OCI-LY3 (cell line): ENCODE data around the gene DTX4.
A peak's percentile ranks its signal among the peaks of the same experiment; 100 is the strongest.

Source experiments
- H2AFZ ChIP-seq: fragments of 200-600, 300-600 bp; shearing (Covaris generic); 2 replicates; pipeline ENCODE4 v1.6.0; 2014; ENCODE audit warnings: antibody characterized with exemption, low read depth, low read length
- H3K27ac ChIP-seq: fragments of 200-600, 300-600 bp; sonication (generic); 2 replicates; pipeline ENCODE4 v1.5.1; 2014; ENCODE audit warnings: mild to moderate bottlenecking, low read length, moderate library complexity, mixed read lengths
- H3K27me3 ChIP-seq: fragments of 200-600, 300-600 bp; sonication (generic); 2 replicates; pipeline ENCODE4 v1.6.1; 2014; ENCODE audit warnings: low read depth, low read length, mixed read lengths
- H3K36me3 ChIP-seq: fragments of 200-600, 300-600 bp; sonication (generic); replicated peaks from 2 replicates; pipeline ENCODE3; 2014; ENCODE audit warnings: low read depth, low read length, mixed read lengths
- H3K4me1 ChIP-seq: fragments of 300-600, 200-600 bp; sonication (generic); 2 replicates; pipeline ENCODE4 v1.6.1; 2014; ENCODE audit warnings: low read length, mixed read lengths
- H3K4me2 ChIP-seq: fragments of 200-600, 300-600 bp; sonication (generic); 2 replicates; pipeline ENCODE4 v1.6.1; 2014; ENCODE audit warnings: low read length, mixed read lengths
- H3K4me3 ChIP-seq: fragments of 300-600, 200-600 bp; sonication (generic); 2 replicates; pipeline ENCODE4 v1.5.1; 2014; ENCODE audit warnings: antibody characterized with exemption, mild to moderate bottlenecking, low read length, moderate library complexity
- H3K79me2 ChIP-seq: fragments of 300-600, 200-600 bp; shearing (Covaris generic); 2 replicates; pipeline ENCODE4 v1.6.1; 2014; ENCODE audit warnings: mild to moderate bottlenecking, low read length, mixed read lengths
- H3K9ac ChIP-seq: fragments of 300-600, 200-600 bp; shearing (Covaris generic); 2 replicates; pipeline ENCODE4 v1.6.0; 2014; ENCODE audit warnings: mild to moderate bottlenecking, low read length, moderate library complexity
- H3K9me3 ChIP-seq: fragments of 200-600, 300-600 bp; shearing (Covaris generic); 2 replicates; pipeline ENCODE4 v1.6.1; 2014; ENCODE audit warnings: low read length, mixed read lengths; ENCODE audit not compliant: insufficient read depth
- H4K20me1 ChIP-seq: fragments of 200-600, 300-600 bp; sonication (generic); 2 replicates; pipeline ENCODE4 v1.6.1; 2016; ENCODE audit warnings: low read length, mixed read lengths; ENCODE audit not compliant: insufficient read depth
- EZH2phosphoT487 ChIP-seq: fragments of 200-600 bp; shearing (Covaris generic); IDR thresholded peaks from 2 replicates; pipeline ENCODE4 v1.6.1; 2018; ENCODE audit warnings: antibody characterized with exemption, mixed run types, low read depth
- TF ChIP-seq, protein P1 (sequence below): fragments of 200-600, 300-600 bp; sonication (generic); IDR thresholded peaks from 2 replicates; pipeline ENCODE4 v1.5.1; 2014; ENCODE audit warnings: antibody characterized with exemption, low read length, low read depth

Gene DTX4

DNA sequence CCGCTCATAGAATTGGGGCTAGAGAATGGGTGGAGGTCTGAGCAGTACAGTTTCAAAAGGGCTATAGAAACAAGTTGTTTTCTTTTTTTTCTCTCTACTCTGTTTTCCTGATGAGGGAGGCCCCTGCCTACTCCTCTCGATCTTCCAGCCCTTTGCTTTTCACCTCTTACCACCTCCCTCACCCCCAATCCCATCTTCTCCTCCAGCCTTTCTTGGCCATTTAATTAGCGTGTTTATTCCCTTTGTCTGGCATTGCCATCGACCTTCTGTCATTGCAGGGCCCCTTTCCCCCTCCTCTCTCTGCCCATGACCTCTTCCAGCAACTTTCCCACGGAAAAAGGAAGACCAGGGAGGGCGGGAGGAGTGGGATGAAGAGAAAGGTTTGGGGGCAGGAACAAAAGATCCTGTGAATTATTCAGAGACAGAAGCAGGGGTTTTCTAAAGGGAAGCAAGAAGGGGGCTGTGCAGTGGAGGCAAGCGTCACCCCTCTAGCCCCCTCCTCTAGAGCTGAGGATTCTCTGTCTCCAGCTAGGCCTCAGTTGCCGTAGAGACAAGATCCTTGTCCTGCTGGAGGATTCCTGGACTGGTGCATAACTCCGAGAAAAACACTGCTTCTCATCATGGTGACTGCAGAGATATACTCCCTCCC lies 12.9 kb downstream of the DTX4 start:
- Histone ChIP-seq H3K36me3 (peaks cover 16% of the 10 kb centered on the region), H4K20me1 (no peaks in the 10 kb centered on the region), H3K27me3 (no peaks in the 10 kb centered on the region), H3K9ac (no peak overlapping the region), H2AFZ (no peak overlapping the region), H3K4me1 (no peaks in the 10 kb centered on the region), H3K27ac (no peak overlapping the region), H3K4me3 (no peak overlapping the region), H3K79me2 (no peaks in the 10 kb centered on the region), H3K9me3 (peaks cover 4% of the 10 kb centered on the region), H3K4me2 (no peak overlapping the region)
- TF ChIP-seq, protein P1, sequence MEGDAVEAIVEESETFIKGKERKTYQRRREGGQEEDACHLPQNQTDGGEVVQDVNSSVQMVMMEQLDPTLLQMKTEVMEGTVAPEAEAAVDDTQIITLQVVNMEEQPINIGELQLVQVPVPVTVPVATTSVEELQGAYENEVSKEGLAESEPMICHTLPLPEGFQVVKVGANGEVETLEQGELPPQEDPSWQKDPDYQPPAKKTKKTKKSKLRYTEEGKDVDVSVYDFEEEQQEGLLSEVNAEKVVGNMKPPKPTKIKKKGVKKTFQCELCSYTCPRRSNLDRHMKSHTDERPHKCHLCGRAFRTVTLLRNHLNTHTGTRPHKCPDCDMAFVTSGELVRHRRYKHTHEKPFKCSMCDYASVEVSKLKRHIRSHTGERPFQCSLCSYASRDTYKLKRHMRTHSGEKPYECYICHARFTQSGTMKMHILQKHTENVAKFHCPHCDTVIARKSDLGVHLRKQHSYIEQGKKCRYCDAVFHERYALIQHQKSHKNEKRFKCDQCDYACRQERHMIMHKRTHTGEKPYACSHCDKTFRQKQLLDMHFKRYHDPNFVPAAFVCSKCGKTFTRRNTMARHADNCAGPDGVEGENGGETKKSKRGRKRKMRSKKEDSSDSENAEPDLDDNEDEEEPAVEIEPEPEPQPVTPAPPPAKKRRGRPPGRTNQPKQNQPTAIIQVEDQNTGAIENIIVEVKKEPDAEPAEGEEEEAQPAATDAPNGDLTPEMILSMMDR, result no peak
- TF ChIP-seq EZH2phosphoT487, result no peak

DNA sequence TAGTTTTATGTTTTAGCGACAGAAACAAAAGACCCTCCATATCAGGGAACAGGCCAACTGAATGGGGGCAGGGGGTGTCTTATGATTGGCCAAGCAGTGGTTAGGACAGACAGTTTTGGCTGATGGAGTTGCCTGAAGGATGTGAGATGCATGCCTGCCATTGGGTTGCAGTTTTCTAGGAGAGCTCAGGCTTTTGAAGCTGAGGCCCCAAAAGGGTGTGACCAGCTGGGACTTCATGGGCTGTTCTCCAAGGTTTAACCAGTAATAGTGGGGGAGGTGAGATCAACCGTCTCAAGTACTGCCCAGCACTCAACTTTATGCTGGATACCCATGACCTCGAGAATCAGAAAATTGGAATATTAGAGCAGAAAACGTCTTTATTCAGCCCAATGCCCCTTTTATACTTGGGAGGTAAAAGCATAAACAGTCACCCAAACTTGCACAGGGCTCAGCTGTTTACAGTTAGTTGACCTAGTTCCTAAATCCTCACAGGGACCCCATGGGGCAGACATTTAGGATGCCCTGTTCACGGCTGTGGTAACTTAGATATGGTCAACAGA lies 13.5 kb downstream of the DTX4 start:
- H3K4me2 ChIP-seq, result no peak overlapping the region
- peaks cover 11% of the 10 kb centered on the region for H3K36me3 ChIP-seq
- H3K27ac ChIP-seq, result no peak overlapping the region
- H3K9me3 ChIP-seq, result no peaks in the 10 kb centered on the region
- no peak overlapping the region for H3K4me3 ChIP-seq
- no peaks in the 10 kb centered on the region for H3K27me3 ChIP-seq
- TF ChIP-seq EZH2phosphoT487, result no peak
- TF ChIP-seq, protein P1, result no peak
- H3K9ac ChIP-seq, result no peak overlapping the region
- no peaks in the 10 kb centered on the region for H4K20me1 ChIP-seq
- no peaks in the 10 kb centered on the region for H3K4me1 ChIP-seq
- no peak overlapping the region for H2AFZ ChIP-seq
- no peaks in the 10 kb centered on the region for H3K79me2 ChIP-seq

DNA sequence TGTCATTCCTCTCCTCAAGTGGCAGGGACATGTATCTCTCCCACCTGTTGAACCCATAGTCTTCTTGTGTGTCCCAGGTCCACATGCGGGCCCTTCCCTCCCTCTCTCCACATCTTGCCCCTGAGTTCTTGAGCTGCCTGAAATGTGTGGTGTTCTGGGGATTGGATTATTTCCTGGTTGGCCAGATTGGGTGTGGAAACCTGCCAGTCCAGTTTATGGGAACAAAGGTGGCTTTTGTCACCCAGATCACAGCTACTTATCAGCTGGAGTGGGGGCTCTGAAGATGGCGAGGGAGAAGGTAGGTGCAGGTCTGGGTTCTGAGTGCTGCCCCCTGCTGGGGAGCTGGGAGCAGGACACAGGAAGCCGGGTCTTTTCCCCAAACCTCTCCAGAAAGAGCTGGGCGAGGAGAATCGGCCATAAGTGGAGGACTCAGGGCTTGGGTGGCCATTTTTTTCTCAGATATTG lies 14.2 kb downstream of the DTX4 start:
- Histone ChIP-seq H3K36me3 (peaks cover 11% of the 10 kb centered on the region), H2AFZ (no peak overlapping the region), H3K4me2 (no peak overlapping the region)

DNA sequence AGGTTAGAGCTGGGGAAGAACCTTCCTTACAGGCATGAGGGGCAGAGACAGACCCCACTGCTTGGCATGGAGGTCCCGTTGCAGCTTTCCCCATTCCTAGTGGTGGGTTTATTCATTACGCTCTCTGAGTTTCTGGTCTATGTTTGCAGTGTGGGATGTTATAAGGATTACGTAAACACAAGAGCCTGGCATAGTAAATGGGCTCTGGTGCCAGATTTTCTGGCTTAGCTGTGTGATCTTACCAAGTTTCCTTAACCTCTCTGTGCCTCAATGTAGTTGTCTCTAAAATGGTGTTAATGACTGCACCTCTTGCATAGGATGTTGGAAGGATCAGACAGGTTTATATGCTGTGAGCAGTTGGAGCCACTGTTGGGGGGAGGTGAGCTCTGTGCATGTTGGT lies 15.1 kb downstream of the DTX4 start:
- Histone ChIP-seq H3K79me2 (no peaks in the 10 kb centered on the region), H3K27ac (no peak overlapping the region)
- TF ChIP-seq, protein P1, result no peak
- TF ChIP-seq EZH2phosphoT487, result no peak

More for the DNA sequence above, 14.2 kb downstream of the DTX4 start:
- Histone ChIP-seq H3K27ac (no peak overlapping the region), H3K27me3 (no peaks in the 10 kb centered on the region), H3K4me3 (no peak overlapping the region), H4K20me1 (no peaks in the 10 kb centered on the region), H3K9me3 (no peaks in the 10 kb centered on the region), H3K79me2 (no peaks in the 10 kb centered on the region), H3K4me1 (no peaks in the 10 kb centered on the region), H3K9ac (no peak overlapping the region)
- TF ChIP-seq, protein P1, result peak; percentile 80
- TF ChIP-seq EZH2phosphoT487, result no peak

More for the DNA sequence above, 15.1 kb downstream of the DTX4 start:
- H2AFZ ChIP-seq, result no peak overlapping the region
- H3K4me3 ChIP-seq, result no peak overlapping the region
- no peak overlapping the region for H3K4me2 ChIP-seq
- H3K9me3 ChIP-seq, result no peaks in the 10 kb centered on the region
- no peaks in the 10 kb centered on the region for H3K27me3 ChIP-seq
- H3K36me3 ChIP-seq, result peaks cover 15% of the 10 kb centered on the region
- H3K4me1 ChIP-seq, result no peaks in the 10 kb centered on the region
- H4K20me1 ChIP-seq, result no peaks in the 10 kb centered on the region
- no peak overlapping the region for H3K9ac ChIP-seq
